Type B pancreatic cell (in vitro differentiated cells): ENCODE data around the gene BEST2. TPM values are rescaled to one million over a fixed set of nuclear protein-coding genes. Genes with fewer than 3 reads are reported as not detected.

ENCODE experiments used
- DNase-seq: peaks from one replicate; pipeline ENCODE4 v3.0.0; 2021; ENCODE audit warnings: mixed read lengths; ENCODE audit not compliant: unreplicated experiment; ENCODE audit errors: extremely low spot score
- H3K27ac Mint-ChIP-seq: 2 replicates; pipeline ENCODE4 v1.8.0; 2021; ENCODE audit warnings: mild to moderate bottlenecking, mixed read lengths
- H3K27me3 Mint-ChIP-seq: 2 replicates; pipeline ENCODE4 v1.8.0; 2021; ENCODE audit warnings: mixed read lengths
- H3K36me3 Mint-ChIP-seq: 2 replicates; pipeline ENCODE4 v1.8.0; 2021; ENCODE audit warnings: mixed read lengths
- H3K4me1 Mint-ChIP-seq: one replicate; pipeline ENCODE4 v1.8.0; 2021; ENCODE audit warnings: mixed read lengths; ENCODE audit not compliant: unreplicated experiment
- H3K4me3 Mint-ChIP-seq: 2 replicates; pipeline ENCODE4 v1.8.0; 2021; ENCODE audit warnings: mild to moderate bottlenecking, mixed read lengths
- H3K9me3 Mint-ChIP-seq: 2 replicates; pipeline ENCODE4 v1.8.0; 2021; ENCODE audit warnings: mixed read lengths
- CTCF ChIP-seq: fragments of 200-600 bp; sonication (generic); conservative IDR thresholded peaks from 2 replicates; pipeline ENCODE4 v1.5.0; 2021; ENCODE audit warnings: antibody characterized with exemption, mild to moderate bottlenecking
- total RNA-seq: library from RNA; stranded (reverse); gene quantifications from 2 replicates; pipeline ENCODE4 v1.2.1, GENCODE V29; 2021; ENCODE audit warnings: low replicate concordance

The BEST2 gene
- total RNA-seq, 1 donor from 2014 or later = 0.14 TPM

- H3K27me3 Mint-ChIP-seq = no peaks in the 10 kb centered on the region
- DNase-seq = no peak
- peaks cover 30% of the 10 kb centered on the region for H3K4me1 Mint-ChIP-seq
- no peaks in the 10 kb centered on the region for H3K9me3 Mint-ChIP-seq
- H3K4me3 Mint-ChIP-seq = peak overlapping the region; percentile 94
- H3K27ac Mint-ChIP-seq = peak overlapping the region; percentile 98
- TF ChIP-seq CTCF = no peak
- H3K36me3 Mint-ChIP-seq = no peaks in the 10 kb centered on the region
Measured at GRCh38 chr19:12790628-12791344, 39.2 kb downstream of the BEST2 start.

- Mint-ChIP-seq H3K4me1 (peaks cover 37% of the 10 kb centered on the region), H3K36me3 (peaks cover 2% of the 10 kb centered on the region), H3K4me3 (peak within 1 kb of the TSS; percentile 94)
Measured at GRCh38 chr19:12791345-12792050, 39.9 kb downstream of the BEST2 start, which contains the start of gene JUNB. Gene JUNB, plus strand, starts transcription at chr19:12791486. Its CDS starts 286 bp downstream, at chr19:12791772.

GRCh38 chr19:12792051-12792852 lies 40.7 kb downstream of the BEST2 start:
- TF ChIP-seq CTCF = peak; percentile 10
- H3K36me3 Mint-ChIP-seq = peaks cover 5% of the 10 kb centered on the region
- H3K27me3 Mint-ChIP-seq = no peaks in the 10 kb centered on the region
- no peak for DNase-seq
- H3K27ac Mint-ChIP-seq = peak overlapping the region; percentile 98
- H3K9me3 Mint-ChIP-seq = no peaks in the 10 kb centered on the region
- H3K4me1 Mint-ChIP-seq = peaks cover 39% of the 10 kb centered on the region
- H3K4me3 Mint-ChIP-seq = peak overlapping the region; percentile 94

More at GRCh38 chr19:12791345-12792050, 39.9 kb downstream of the BEST2 start, which contains the start of gene JUNB:
- no peaks in the 10 kb centered on the region for H3K27me3 Mint-ChIP-seq
- peak within 1 kb of the TSS; percentile 98 for H3K27ac Mint-ChIP-seq
- peak; percentile 47 for TF ChIP-seq CTCF
- peak; percentile 93 for DNase-seq
- H3K9me3 Mint-ChIP-seq = no peaks in the 10 kb centered on the region

- no peaks in the 10 kb centered on the region for H3K27me3 Mint-ChIP-seq
- H3K4me1 Mint-ChIP-seq = peaks cover 39% of the 10 kb centered on the region
- H3K27ac Mint-ChIP-seq = peak overlapping the region; percentile 97
- peak overlapping the region; percentile 94 for H3K4me3 Mint-ChIP-seq
- peaks cover 5% of the 10 kb centered on the region for H3K36me3 Mint-ChIP-seq
- no peaks in the 10 kb centered on the region for H3K9me3 Mint-ChIP-seq
- DNase-seq = no peak
- TF ChIP-seq CTCF = no peak
Measured at GRCh38 chr19:12792853-12793289, 41.3 kb downstream of the BEST2 start.
